ENCODE results near the gene NELFE.
A peak's percentile ranks its signal among the peaks of the same experiment; 100 is the strongest.
"Not testable (repeated sequence)": the region's sequence is repeated elsewhere in the genome, so short reads cannot be mapped to it uniquely, and the experiment has no call there.

NELFE gene

GRCh38 chr6:31958741-31959739 lies at the start of gene NELFE, which contains the start of gene SKIC2:
TSS of gene NELFE (minus strand) at chr6:31958971. CDS start at chr6:31958446, 525 bp downstream.
TSS of gene SKIC2 (plus strand) at chr6:31959175. CDS start at chr6:31959193, 18 bp downstream.
- DNase-seq = peak; percentile 97 to 98 (median 98)

- DNase-seq = not testable (repeated sequence)
Measured at GRCh38 chr6:32008037-32008436, 49.3 kb upstream of the NELFE start.

- not testable (repeated sequence) for DNase-seq
Measured at GRCh38 chr6:32007086-32007485, 48.3 kb upstream of the NELFE start.

GRCh38 chr6:32005991-32006529 lies 47.3 kb upstream of the NELFE start:
- not testable (repeated sequence) for DNase-seq

- DNase-seq = not testable (repeated sequence)
Measured at GRCh38 chr6:32005538-32005880, 46.7 kb upstream of the NELFE start.

GRCh38 chr6:32004864-32005537 lies 46.2 kb upstream of the NELFE start:
- DNase-seq = not testable (repeated sequence)

GRCh38 chr6:32004393-32004792 lies 45.6 kb upstream of the NELFE start:
- DNase-seq = not testable (repeated sequence)

GRCh38 chr6:32003301-32003700 lies 44.5 kb upstream of the NELFE start:
- DNase-seq = not testable (repeated sequence)

- DNase-seq = not testable (repeated sequence)
Measured at GRCh38 chr6:32002546-32003268, 43.9 kb upstream of the NELFE start.

GRCh38 chr6:31996385-31996784 lies 37.6 kb upstream of the NELFE start:
- not testable (repeated sequence) for DNase-seq

- not testable (repeated sequence) for DNase-seq
Measured at GRCh38 chr6:31994421-31994820, 35.6 kb upstream of the NELFE start.

- DNase-seq = not testable (repeated sequence)
Measured at GRCh38 chr6:31989363-31989762, 30.6 kb upstream of the NELFE start.

- not testable (repeated sequence) for DNase-seq
Measured at GRCh38 chr6:31981744-31982143, 23.0 kb upstream of the NELFE start, which contains the start of gene C4A. TSS of gene C4A (plus strand) at chr6:31982057. CDS start at chr6:31982108, 51 bp downstream.

GRCh38 chr6:31980998-31981397 lies 22.2 kb upstream of the NELFE start:
- not testable (repeated sequence) for DNase-seq

- DNase-seq = not testable (repeated sequence)
Measured at GRCh38 chr6:31980195-31980876, 21.6 kb upstream of the NELFE start.

GRCh38 chr6:31979238-31979898 lies 20.6 kb upstream of the NELFE start:
- no peak for DNase-seq

GRCh38 chr6:31978831-31979230 lies 20.1 kb upstream of the NELFE start:
- no peak for DNase-seq

- DNase-seq = no peak
Measured at GRCh38 chr6:31977816-31978431, 19.2 kb upstream of the NELFE start.

- DNase-seq = not testable (repeated sequence)
Measured at GRCh38 chr6:31976065-31976464, 17.3 kb upstream of the NELFE start.

GRCh38 chr6:31972709-31973350 lies 14.1 kb upstream of the NELFE start:
- no peak for DNase-seq
